NCI-H146 (cell line): Measurements from ENCODE around the gene SKI.
A peak's percentile ranks its signal among the peaks of the same experiment; 100 is the strongest.

ENCODE experiments used
- DNase-seq: peaks from one replicate; lab custom pipeline; 2025; lab: John Stamatoyannopoulos, UW

Gene SKI

DNA sequence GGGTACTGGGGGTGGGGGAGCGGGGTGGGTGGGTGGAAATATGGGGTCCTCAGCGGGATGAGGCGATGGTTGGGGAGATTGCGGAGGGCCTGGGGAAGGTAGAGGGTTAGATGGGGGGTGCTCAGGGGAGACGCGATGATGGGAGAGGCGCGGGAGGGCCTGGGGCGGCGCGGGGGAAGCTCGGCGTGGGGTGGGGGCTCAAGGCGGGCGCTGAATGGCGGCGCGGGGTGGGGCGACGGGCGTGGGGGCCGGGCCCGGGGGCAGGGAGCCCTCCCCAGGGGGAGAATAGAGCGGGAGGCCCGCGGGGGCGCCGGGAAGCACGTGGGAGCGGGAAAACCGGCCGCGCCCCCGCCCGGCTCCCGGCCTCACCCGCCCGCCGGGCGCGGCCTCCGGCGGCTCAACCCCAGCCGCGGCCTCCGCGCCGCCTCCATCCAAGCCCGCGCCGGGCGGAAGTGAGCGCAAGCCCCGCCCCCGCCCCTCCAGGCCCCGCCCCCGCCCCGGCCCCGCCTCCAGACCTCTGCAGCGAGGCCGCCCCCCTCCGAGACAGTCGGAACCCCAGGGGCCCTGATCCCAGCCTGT, 33.7 kb upstream of the SKI start, which contains the start of gene FAAP20:
Gene FAAP20 (minus strand): TSS at position 454 of the 579 bp plus-strand sequence. CDS start 23 bp downstream, at position 431.
- DNase-seq, result peak; percentile 44

GRCh38 chr1:2194898-2195673, 33.0 kb upstream of the SKI start:
- peak; percentile 71 for DNase-seq

DNA sequence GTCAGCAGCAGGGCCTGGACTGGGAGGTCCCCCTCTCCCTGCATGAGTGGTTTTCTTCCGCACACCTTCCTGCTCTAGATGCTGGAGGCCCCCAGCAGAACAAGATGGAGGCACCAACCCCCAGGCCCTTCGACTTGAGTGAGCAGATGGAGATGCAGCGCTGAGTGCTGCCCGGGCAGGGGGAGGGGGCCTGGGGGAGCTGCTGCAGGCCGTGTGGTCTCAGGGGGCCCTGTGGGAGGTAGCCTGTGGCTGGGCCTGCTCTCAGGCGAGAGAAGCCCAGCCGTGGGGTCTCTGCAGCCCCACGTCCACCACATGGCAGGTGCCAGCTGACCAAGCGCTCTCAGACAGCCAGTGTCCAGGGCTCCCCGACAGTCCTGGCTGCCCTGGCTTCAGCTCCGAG, 32.3 kb upstream of the SKI start:
- DNase-seq, result no peak

DNA sequence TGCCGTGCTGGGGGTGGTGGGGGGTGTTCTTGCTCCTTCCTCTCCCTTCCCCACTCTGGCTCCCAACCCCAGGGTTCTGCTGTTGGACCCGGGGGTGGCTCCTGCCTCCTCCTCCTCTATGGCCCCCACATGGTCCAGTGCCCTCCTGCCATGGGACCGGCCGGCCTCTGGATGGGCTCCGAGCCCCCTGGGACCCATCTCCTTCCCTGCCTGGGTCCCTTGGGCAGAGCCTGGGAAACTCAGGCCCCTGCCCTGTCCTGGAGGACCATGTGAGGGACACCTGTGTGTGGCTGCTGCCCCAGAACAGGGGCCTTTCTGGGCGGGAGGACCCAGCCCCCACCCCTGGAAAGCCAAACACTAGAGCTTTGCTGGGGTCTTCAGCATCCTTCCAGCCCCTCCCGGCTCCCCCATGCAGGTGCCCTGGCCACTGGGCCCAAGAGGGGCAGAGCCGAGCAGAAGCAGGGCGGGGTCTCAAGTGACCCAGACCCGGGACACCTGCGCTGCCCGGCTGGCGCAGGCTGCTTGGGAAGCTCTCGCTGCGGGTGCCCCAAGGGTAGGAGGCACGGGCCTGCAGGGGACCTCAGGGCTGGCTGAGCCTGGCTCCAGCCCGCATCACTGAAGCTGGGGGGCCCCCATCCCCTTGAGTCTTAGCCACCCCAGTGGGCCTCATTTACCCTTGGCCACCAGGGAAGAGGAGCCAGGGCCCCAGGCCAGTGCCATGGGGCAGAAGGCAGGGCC, 31.0 kb upstream of the SKI start:
- DNase-seq, result no peak

GRCh38 chr1:2197707-2198165, 30.4 kb upstream of the SKI start:
- DNase-seq, result no peak

DNA sequence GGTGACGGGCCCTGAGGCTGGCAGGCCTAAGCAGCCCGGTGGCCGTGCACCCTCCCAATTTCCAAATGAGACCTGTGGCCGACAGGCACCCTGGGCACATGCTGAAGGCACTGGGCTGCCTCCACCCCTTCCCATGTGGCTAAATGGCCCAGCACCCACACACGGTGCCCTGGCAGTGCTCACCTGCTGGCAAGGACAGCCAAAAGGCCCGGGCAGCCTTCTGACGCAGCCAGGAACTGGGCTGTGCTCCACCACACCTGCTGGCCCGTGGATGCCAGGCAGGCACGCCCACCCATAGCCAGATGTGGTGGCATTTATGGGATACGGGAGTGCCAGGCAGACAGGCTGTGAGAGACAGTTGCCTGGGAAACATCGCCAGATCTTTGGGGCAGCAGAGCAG, 29.5 kb upstream of the SKI start:
- DNase-seq, result no peak

DNA sequence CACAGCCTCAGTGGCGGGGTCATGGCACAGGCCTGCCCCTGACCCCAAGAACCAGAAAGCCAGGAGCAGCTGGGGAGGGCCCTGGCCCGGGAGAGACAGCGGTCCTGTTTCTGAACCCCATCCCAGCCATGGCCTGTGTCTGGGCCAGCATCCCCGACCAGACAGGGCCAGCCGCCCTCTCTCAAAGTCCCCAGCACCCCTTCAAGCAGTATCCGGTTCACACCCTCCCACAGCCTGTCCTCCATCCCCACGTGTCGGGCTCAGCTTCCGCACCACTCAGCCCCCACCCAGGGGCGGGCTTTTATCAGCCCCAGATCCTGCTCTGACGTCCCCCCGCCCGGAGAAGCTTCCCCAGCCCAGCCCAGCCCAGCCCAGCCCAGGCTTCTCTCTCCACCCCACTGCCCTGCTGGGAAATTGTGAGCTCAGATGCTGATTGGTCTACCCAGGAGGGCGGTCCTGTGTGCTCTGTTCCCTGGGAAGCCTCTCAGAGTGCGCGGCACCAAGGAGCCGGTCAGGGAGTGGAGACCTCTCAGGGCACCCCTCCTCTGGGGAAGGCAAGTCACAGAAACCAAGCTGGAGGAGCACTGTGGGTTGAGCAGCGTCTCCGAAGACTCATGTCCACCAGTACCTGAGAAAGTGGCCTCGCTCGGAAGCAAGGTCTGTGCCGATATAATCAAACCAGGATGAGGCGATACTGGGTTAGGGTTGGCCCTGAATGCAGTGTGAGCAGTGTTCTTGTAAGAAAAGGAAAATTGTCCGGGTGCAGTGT, 28.9 kb upstream of the SKI start:
- peak; percentile 76 for DNase-seq

GRCh38 chr1:2200308-2200943, 27.7 kb upstream of the SKI start:
- no peak for DNase-seq

GRCh38 chr1:2201062-2201461, 27.1 kb upstream of the SKI start:
- DNase-seq, result no peak

DNA sequence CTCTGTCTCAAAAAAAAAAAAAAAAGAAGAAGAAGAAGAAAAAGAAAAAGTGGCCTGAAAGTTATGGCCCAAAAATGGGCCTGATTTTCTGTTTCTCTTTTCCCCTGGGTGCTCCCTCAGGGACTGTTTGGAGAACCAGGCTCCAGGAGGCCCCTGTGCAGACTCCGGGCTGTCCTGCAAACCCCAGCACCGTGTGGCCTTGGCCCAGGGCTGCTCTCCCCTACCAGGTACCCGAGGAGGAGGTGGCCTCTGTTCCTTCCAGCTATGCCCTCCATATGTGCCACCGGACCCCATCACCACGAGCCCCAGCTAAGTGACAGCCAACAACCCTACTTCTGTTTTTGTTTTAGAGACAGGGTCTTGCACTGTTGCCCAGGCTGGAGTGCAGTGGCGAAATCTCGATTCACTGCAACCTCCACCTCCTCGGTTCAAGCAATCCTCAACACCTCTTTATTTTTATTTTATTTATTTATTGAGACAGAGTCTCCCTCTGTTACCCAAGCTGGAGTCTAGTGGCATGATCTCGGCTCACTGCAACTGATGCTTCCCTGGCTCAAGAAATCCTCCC, 26.0 kb upstream of the SKI start:
- DNase-seq, result no peak

- DNase-seq, result no peak
These were observed 25.1 kb upstream of the SKI start for GRCh38 chr1:2202843-2203601.

GRCh38 chr1:2203671-2204414, 24.3 kb upstream of the SKI start:
- no peak for DNase-seq

GRCh38 chr1:2204415-2205190, 23.5 kb upstream of the SKI start:
- DNase-seq, result peak; percentile 73

DNA sequence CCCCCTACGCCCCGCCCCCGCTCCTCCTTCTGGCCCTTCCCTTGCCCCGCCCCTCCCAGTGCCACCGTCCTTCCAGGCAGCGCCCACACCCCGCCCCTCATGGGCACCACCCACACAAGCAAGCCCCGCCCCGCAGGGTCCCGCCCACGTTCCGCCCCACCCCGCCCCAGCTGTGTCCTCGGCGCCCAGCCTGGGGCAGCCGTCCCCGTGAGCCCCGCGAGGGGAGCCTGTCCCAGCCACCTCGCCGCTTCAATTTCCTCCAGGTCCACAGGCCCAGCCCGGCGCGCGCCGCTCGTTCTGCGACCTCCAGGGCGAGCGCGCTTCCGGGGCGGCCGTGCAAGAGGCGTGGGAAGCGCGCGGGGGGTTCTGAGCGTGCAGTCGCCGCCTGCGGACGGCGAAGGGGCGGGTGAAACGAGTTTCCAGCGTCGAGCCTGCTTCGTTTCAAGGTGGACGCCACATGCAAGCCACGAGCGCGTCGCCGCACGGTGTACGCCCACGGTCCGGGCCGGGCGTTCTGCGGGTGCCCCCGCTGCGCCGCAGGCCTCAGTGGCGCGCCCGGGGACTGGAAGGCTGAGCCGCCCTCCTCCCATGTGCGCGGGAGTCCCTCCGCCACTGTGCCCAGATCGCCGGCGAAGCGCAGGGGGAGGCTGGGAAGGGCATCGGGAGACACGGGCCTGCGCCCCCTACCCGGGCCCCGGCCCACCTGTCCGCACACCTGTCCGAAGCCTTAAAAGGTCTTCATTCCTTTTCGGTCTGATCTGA, 22.7 kb upstream of the SKI start:
- DNase-seq, result peak; percentile 86

- DNase-seq, result no peak
These were observed 21.2 kb upstream of the SKI start for GRCh38 chr1:2206813-2207487.

- no peak for DNase-seq
These were observed 19.5 kb upstream of the SKI start for GRCh38 chr1:2208309-2209239.
